Stomach (tissue), 9 donors: ENCODE measurements around the gene DDX46. TPM values are rescaled to one million over a fixed set of nuclear protein-coding genes. Genes with fewer than 3 reads are reported as not detected.

Source experiments
- DNase-seq, 2 donors: peaks; one replicate each; pipeline versions ENCODE4 v3.0.0 to v3.0.0-alpha.2; 2013 to 2019
- H3K27ac ChIP-seq, 5 donors: fragments of 200-600 bp in 4 of 5; sonication (generic) in 4 of 5; one replicate each; pipeline ENCODE4 v1.5.1; 2013 to 2019; ENCODE audit warnings: mild to moderate bottlenecking in 1 of 5, moderate library complexity in 1 of 5
- H3K27me3 ChIP-seq, 3 donors: fragments of 200-600 bp; sonication (generic); one replicate each; pipeline ENCODE4 v1.5.1; 2017 to 2019; ENCODE audit warnings: mixed run types in 1 of 3
- H3K36me3 ChIP-seq, 4 donors: fragments of 200-600 bp; sonication (generic); 1 replicate in 3 of 4; 2 replicates in 1 of 4; pipeline ENCODE4 v1.5.1; 2016 to 2019
- H3K4me1 ChIP-seq, 4 donors: fragments of 200-600 bp; sonication (generic); one replicate each; pipeline ENCODE4 v1.5.1; 2016 to 2019
- H3K4me3 ChIP-seq, 4 donors: fragments of 200-600 bp; sonication (generic) in 3 of 4; one replicate each; pipeline ENCODE4 v1.5.1; 2016 to 2019; ENCODE audit warnings: mild to moderate bottlenecking in 1 of 4
- H3K9me3 ChIP-seq, 4 donors: fragments of 200-600 bp; sonication (generic); one replicate each; pipeline ENCODE4 v1.5.1; 2016 to 2019
- CTCF ChIP-seq, 7 experiments: fragments of 450-650 bp in 4 of 7; fragments of 200-600 bp in 3 of 7; sonication (generic) in 3 of 7; IDR thresholded peaks; one replicate each; pipeline ENCODE4 v1.5.1; 2016 to 2019; ENCODE audit warnings: antibody characterized with exemption in 7 of 7, control low read depth in 2 of 7, mild to moderate bottlenecking in 1 of 7
- EP300 ChIP-seq: sonication (generic); formaldehyde crosslinking; IDR thresholded peaks from one replicate; pipeline ENCODE4 v1.6.1; 2017; ENCODE audit warnings: antibody characterized with exemption
- POLR2A ChIP-seq, 4 donors: fragments of 450-650 bp; IDR thresholded peaks; one replicate each; pipeline ENCODE4 v1.6.1; 2016; ENCODE audit warnings: antibody characterized with exemption in 4 of 4, control low read depth in 2 of 4, mild to moderate bottlenecking in 1 of 4, moderate library complexity in 1 of 4
- POLR2AphosphoS5 ChIP-seq, 3 donors: sonication (generic); formaldehyde crosslinking; IDR thresholded peaks; one replicate each; pipeline ENCODE4 v1.6.1; 2016; ENCODE audit warnings: antibody characterized with exemption in 3 of 3
- WGBS, 5 donors: extraction: QIAGEN DNeasy Blood & Tissue Kit in 3 of 5; methylation state at CpG; one replicate each; pipeline versions ENCODE4 v1.1.5 to v1.1.7; 2013 to 2018; 5-methylcytosine and 5-hydroxymethylcytosine counted together
- intact Hi-C: fragments of 100-400 bp; cut with DNase I; formaldehyde crosslinking; loops from one replicate; pipeline ENCODE4 v1.15.1; 2023; ENCODE audit warnings: low total_unique reads
- polyA plus RNA-seq, 3 donors: library from polyadenylated mRNA; stranded (reverse); fragments of 200-250 nt; gene quantifications; one replicate each; pipeline ENCODE4 v1.2.3, GENCODE V29; 2013
- total RNA-seq, 5 donors: library from RNA; depleted of rRNA; stranded (reverse); fragments of >200 nt; gene quantifications; one replicate each; pipeline versions ENCODE4 v1.1.0 to v1.2.3, GENCODE V29; 2014 to 2016
- donor health status: healthy with polysubstance abuse.
- donor health status: Bipolar disorder and iron deficiency.
- donor health status: healthy.

DDX46 gene
- total and polyA plus RNA-seq, 8 donors, result 10.0 to 64.6 (median 32.7) TPM

GRCh38 chr5:134873987-134874830 is 115.6 kb downstream of the DDX46 start, which contains the start of gene TXNDC15:
Gene TXNDC15 (plus strand): TSS chr5:134874371. CDS start chr5:134874428, 57 bp downstream.
- H3K27me3 ChIP-seq, result no peaks in the 10 kb centered on the region
- H3K27ac ChIP-seq, result peak within 1 kb of the TSS; percentile 92 to 96 (median 94)
- WGBS, 5 donors, result 3 to 5% (median 4%) methylated on average over 25 to 79 of the region's 79 CpGs
- no peak for TF ChIP-seq EP300
- TF ChIP-seq CTCF (IDR thresholded peaks at IDR 0.05), result no peak
- TF ChIP-seq POLR2A (IDR thresholded peaks at IDR 0.05), result no peak
- peak; percentile 13 to 89 (median 76) for TF ChIP-seq POLR2AphosphoS5 (IDR thresholded peaks at IDR 0.05)
- peak within 1 kb of the TSS; percentile 76 to 81 (median 78) for H3K4me3 ChIP-seq
- intact Hi-C loops, result no loop called here
- H3K9me3 ChIP-seq, result no peaks in the 10 kb centered on the region
- DNase-seq, result peak; percentile 90 to 96
- peaks cover 30 to 46% (median 39%) of the 10 kb centered on the region in 4 donors for H3K4me1 ChIP-seq
- peaks cover 0 to under 1% (median 0%) of the 10 kb centered on the region in 4 donors for H3K36me3 ChIP-seq

- WGBS, 5 donors, result 7 to 12% (median 11%) methylated on average over 20 of the region's 20 CpGs
- peak overlapping the region; percentile 76 to 81 (median 78) for H3K4me3 ChIP-seq
Measured at GRCh38 chr5:134874831-134875655, 116.5 kb downstream of the DDX46 start.

GRCh38 chr5:134877159-134877558 is 118.6 kb downstream of the DDX46 start:
- no peak for DNase-seq
- intact Hi-C loops, result no loop called here
- H3K27ac ChIP-seq, result no peak overlapping the region

More at GRCh38 chr5:134874831-134875655, 116.5 kb downstream of the DDX46 start:
- Histone ChIP-seq H3K27me3 (no peaks in the 10 kb centered on the region), H3K9me3 (no peaks in the 10 kb centered on the region), H3K4me1 (peaks cover 30 to 54% (median 45%) of the 10 kb centered on the region in 4 donors), H3K36me3 (peaks cover 0 to 3% (median 0%) of the 10 kb centered on the region in 4 donors), H3K27ac (peak overlapping the region; percentile 92 to 96 (median 94))
- DNase-seq, result peak; percentile 42 to 86
- intact Hi-C loops, result no loop called here
- TF ChIP-seq CTCF (IDR thresholded peaks at IDR 0.05) (no peak), POLR2A (IDR thresholded peaks at IDR 0.05) (no peak), EP300 (no peak), POLR2AphosphoS5 (IDR thresholded peaks at IDR 0.05) (no peak)

More at GRCh38 chr5:134877159-134877558, 118.6 kb downstream of the DDX46 start:
- Histone ChIP-seq H3K27me3 (no peaks in the 10 kb centered on the region), H3K36me3 (peaks cover 0 to 3% (median 0%) of the 10 kb centered on the region in 4 donors), H3K4me3 (no peak overlapping the region), H3K4me1 (peaks cover 30 to 55% (median 46%) of the 10 kb centered on the region in 4 donors), H3K9me3 (no peaks in the 10 kb centered on the region)
- TF ChIP-seq CTCF (IDR thresholded peaks at IDR 0.05) (no peak), EP300 (no peak), POLR2A (IDR thresholded peaks at IDR 0.05) (no peak), POLR2AphosphoS5 (IDR thresholded peaks at IDR 0.05) (no peak)
